GM21381 (cell line): ENCODE results near the gene FGD2.
"Not testable (repeated sequence)": the region's sequence is repeated elsewhere in the genome, so short reads cannot be mapped to it uniquely, and the experiment has no call there.

Source experiments
- ATAC-seq: cut with Tn5 transposase; IDR thresholded peaks from one replicate; pipeline ENCODE4 v1.9.1; 2021; ENCODE audit warnings: mild to moderate bottlenecking, moderate library complexity; ENCODE audit not compliant: unreplicated experiment

Gene FGD2

DNA sequence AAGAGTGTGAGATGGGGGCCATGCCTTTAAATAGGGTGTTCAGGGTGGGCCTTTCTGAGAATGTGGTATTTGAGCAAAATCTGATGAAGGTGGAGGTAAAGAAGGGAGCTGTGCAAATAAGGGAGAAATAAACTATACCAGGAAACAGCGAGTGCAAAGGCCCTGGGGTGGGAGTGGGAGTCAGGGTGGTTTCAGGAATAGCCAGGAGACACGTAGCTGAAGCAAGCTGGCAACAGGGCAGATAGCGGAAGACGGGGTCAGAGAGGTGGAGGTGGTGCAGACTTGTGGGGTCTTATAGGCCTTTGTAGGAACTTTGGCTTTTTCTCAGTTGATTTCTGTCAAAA is 51.6 kb downstream of the FGD2 start:
- no peak for ATAC-seq

GRCh38 chr6:37057678-37058077 is 52.2 kb downstream of the FGD2 start:
- ATAC-seq, result no peak

GRCh38 chr6:37058084-37058586 is 52.7 kb downstream of the FGD2 start:
- ATAC-seq, result no peak

- not testable (repeated sequence) for ATAC-seq
Observed at GRCh38 chr6:37058984-37059343, 53.5 kb downstream of the FGD2 start.

GRCh38 chr6:37059344-37060194 is 54.1 kb downstream of the FGD2 start:
- no peak for ATAC-seq

DNA sequence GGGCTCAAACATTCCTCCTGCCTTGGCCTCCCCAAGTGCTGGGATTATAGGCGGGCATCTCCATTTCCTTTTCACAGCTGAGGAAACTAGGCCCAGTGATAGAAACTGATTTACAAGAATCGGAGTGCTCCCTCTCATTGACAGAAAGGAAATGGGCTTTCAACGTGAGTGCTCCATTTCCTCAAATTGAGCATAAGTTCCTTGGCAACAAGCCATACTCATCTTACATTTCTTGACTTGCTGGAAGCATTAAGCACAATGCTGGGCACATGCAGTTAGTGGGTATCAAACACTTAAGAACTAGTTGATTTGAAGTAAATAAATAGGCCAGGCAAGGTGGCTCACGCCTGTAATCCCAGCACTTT is 54.7 kb downstream of the FGD2 start:
- no peak for ATAC-seq

DNA sequence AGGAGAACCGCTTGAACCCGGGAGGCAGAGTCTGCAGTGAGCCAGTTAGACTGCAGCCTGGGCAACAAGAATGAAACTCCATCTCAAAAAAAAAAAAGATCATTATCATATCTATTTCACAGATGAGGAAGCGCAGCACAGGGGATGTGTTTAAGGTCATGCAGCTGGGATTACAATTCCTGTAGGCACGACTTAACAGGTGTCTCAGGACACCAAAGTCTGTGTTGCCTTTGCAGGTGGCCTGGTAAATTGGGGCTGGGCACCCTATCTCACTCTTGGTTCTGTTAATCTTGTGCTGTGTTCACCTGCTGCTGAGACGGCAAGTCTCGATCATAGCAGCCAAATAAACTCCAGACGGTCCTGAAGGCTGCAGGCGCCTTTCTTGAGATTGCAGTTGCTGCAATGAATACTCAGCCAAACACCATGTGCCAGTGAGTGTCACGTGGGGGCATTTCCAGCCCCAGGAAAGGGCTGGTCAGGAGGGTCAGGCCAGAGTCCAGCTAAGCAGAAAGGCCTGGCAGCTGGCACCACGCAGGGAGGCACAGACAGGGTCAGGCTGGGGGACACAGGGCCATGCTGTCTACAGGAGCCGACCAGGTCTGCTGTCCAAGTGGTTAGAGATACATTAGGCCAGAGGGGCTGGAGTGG is 55.8 kb downstream of the FGD2 start:
- ATAC-seq, result no peak

DNA sequence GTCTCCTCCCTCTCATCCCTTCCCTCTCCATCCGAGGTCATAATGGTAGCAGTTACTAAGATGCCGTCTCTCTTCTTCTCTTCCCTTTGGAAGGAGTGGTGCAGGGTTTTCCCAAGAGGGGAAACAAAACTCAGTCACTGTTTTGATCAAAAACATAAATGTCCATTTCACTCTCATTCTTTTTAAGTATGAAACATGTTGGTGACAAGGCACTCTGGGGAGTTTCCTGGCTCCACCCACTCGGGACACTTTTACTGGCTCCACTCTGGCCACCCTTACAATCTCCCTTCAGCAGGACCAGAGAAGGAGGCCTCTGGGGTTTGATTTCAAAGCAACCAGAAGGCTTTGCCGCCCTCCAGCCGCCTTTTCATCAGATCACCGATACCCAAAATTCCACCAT is 57.0 kb downstream of the FGD2 start:
- no peak for ATAC-seq

GRCh38 chr6:37068356-37069270 is 63.2 kb downstream of the FGD2 start:
- ATAC-seq, result no peak

GRCh38 chr6:37069639-37070038 is 64.2 kb downstream of the FGD2 start:
- ATAC-seq, result no peak

GRCh38 chr6:37072526-37072925 is 67.1 kb downstream of the FGD2 start:
- no peak for ATAC-seq

- ATAC-seq, result no peak
Observed at GRCh38 chr6:37074053-37074827, 68.8 kb downstream of the FGD2 start.

DNA sequence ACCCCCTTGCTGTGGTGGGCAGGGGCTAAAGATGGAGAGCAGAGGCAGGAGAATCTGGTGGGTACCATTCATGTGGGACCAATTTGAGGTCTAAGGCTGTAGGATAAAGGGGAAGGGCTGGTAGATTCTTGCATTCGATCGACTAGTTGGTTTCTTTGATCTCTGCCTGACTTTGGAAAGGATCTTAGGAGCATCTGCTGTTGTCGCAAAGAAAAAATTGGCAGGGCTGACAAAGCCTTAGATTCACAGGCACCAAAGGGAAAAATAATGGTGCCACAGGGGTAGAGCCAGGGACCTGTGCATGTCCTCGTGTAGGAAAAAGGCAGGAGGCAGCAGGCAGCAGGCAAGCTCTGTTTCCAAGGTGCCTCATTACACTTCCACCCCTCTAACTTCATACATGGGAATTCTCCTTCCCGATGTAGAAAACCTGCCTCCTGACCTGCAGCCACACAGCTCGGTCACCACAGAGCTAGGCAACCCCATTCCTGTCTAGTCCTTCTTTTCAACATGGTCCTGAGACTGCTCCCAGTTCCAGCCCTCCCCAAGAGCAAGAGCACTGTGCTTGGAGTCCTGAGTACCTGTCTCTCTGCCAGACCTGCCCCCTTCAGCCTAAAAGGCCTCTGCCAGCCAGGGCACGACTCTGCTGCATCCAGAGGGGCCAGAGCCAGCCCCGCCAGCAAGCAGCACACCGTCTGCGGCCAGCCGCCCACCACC is 71.9 kb downstream of the FGD2 start:
- no peak for ATAC-seq

DNA sequence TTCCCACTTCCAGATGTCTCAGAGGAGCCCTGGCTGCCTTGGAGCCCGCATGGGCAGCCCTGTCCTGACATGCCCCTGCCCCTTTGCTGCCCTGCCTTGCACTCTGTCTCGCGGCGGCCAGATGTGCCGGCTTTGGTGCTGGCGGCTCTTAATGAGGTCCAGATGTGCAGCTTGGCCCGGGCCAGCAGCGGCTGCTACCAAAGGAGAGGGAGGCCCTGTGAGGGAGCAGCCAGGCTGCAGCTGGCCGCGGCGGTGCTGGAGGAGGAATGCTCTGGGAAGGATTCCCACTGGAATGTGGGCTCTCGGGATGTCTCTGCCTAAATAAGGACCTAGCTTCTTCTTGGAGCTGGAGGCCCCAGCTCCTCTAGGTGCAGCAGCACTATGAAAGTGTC is 72.4 kb downstream of the FGD2 start:
- no peak for ATAC-seq
